Retinal pigment epithelial cell (primary cell): Measurements from ENCODE around the gene CCDC159.

Experiments used
- DNase-seq: peaks from one replicate; pipeline ENCODE4 v3.0.0-alpha.2; 2010; ENCODE audit warnings: low read depth
- H3K4me3 ChIP-seq: 2 replicates; pipeline ENCODE4 v1.5.1; 2011; ENCODE audit warnings: mild to moderate bottlenecking, low read length, control low read depth, moderate library complexity
- TF ChIP-seq, protein P1 (sequence below): conservative IDR thresholded peaks from 2 replicates; pipeline ENCODE4 v1.5.1; 2011; ENCODE audit warnings: low read depth, low read length, control low read depth, inconsistent platforms

CCDC159 gene

DNA sequence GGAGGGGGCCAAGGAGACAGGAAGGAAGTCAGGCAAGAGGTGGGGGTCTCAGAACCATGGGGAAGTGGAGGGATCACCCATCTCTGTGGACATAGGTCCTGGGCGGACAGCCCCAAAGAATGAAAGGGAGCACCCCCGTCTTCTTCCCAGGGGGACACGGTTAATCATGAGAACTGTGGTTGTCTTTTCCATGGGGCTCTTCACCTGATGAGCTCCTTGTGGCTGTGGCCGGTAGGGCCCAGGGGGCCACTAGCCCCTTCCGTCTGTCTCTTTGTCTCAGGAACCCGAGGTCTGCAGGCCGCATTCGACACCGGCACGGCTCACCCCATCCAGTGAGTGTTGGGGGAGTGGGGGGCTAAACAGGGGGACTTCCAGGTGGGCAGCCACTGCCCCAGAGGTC is 17.6 kb downstream of the CCDC159 start:
- H3K4me3 ChIP-seq: no peak overlapping the region
- TF ChIP-seq, protein P1, sequence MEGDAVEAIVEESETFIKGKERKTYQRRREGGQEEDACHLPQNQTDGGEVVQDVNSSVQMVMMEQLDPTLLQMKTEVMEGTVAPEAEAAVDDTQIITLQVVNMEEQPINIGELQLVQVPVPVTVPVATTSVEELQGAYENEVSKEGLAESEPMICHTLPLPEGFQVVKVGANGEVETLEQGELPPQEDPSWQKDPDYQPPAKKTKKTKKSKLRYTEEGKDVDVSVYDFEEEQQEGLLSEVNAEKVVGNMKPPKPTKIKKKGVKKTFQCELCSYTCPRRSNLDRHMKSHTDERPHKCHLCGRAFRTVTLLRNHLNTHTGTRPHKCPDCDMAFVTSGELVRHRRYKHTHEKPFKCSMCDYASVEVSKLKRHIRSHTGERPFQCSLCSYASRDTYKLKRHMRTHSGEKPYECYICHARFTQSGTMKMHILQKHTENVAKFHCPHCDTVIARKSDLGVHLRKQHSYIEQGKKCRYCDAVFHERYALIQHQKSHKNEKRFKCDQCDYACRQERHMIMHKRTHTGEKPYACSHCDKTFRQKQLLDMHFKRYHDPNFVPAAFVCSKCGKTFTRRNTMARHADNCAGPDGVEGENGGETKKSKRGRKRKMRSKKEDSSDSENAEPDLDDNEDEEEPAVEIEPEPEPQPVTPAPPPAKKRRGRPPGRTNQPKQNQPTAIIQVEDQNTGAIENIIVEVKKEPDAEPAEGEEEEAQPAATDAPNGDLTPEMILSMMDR: no peak
- no peak for DNase-seq

DNA sequence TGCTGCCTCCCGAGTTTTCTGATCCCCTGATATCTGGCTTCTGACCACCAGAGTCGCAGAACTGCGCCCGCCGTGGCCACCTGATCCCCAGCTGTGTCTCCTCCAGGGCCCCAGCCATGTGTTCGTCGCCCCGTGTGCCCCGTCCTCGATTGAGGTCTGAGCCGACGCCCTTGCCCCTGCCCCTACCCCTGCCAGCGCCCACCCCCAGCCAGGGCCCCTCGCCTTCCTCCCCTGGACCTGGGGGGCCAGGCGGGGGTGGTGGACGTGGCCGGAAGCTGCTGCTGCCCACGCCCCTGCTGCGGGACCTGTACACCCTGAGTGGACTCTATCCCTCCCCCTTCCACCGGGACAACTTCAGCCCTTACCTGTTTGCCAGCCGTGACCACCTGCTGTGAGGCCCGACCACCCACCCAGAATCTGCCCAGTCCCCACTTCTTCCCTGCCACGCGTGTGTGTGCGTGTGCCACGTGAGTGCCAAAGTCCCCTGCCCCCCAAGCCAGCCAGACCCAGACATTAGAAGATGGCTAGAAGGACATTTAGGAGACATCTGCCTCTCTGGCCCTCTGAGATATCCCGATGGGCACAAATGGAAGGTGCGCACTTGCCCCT is 18.1 kb downstream of the CCDC159 start:
- DNase-seq: no peak
- TF ChIP-seq, protein P1: no peak
- H3K4me3 ChIP-seq: no peak overlapping the region

DNA sequence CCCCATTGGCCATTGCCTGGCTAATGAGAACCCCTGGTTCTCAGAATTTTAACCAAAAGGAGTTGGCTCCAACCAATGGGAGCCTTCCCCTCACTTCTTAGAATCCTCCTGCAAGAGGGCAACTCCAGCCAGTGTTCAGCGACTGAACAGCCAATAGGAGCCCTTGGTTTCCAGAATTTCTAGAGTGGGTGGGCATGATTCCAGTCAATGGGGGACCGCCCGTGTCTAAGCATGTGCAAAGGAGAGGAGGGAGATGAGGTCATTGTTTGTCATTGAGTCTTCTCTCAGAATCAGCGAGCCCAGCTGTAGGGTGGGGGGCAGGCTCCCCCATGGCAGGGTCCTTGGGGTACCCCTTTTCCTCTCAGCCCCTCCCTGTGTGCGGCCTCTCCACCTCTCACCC is 18.6 kb downstream of the CCDC159 start:
- no peak overlapping the region for H3K4me3 ChIP-seq
- no peak for DNase-seq
- TF ChIP-seq, protein P1: no peak

DNA sequence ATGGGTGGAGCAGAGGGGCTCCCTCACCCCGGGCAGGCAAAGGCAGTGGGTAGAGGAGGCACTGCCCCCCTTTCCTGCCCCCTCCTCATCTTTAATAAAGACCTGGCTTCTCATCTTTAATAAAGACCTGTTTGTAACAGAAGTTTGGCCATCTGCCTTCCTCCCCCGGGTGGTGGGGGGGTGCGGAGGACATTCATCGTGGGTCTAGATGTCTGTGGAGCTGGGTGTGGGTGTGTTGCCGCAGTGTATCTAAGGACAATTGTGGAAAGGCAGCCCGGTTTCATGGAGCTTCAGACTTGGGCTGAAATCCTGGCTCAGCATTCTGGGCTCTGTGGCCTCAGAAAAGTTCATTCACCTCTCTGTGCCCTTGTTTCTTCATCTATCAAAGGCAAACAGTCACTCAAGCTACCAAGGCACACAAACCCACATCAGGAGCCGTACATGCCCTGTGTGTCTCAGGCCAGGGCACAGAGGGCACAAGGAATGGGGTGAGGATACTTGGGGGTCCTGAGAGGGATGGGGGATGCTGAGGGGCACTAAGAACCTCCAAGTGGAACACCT is 19.3 kb downstream of the CCDC159 start:
- no peak overlapping the region for H3K4me3 ChIP-seq
- TF ChIP-seq, protein P1: no peak

DNA sequence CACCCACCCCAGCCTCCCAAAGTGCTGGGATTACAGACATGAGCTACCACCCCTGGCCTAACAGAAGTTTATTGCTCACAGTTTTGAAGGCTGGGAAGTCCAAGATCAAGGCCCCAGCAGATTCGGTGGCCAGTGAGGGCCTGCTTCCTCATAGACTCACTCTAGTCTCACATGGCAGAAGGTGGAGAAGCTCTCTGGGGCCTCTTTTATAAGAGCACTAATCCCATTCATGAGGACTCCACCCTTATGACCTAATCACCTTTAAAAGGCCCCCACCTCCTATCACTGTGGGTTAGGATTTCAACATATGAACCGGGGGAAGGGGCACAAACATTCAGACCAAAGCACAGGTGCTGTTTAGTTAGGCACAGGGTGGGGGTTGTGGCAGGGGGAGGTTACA is 21.2 kb downstream of the CCDC159 start:
- DNase-seq: no peak
- TF ChIP-seq, protein P1: no peak

More for the DNA sequence above, 19.3 kb downstream of the CCDC159 start:
- no peak for DNase-seq

DNA sequence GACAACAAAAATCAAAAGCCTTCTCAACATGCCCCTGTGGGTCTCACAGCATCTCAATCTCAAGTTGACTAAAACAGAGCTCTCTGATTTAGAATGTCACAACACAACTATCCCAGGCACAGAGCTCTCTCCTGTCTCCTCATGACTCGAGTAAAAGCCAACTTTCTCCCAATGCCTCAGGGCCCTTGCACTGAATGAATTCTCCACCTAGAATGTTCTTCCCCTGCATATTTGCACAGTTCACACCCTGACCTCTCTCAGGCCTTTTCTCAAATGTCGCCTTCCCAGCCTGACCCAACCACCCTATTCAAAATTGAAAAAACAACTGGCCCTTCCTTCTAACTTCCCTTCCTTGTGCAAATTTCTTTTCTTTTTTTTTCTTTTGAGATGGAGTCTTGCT is 24.4 kb downstream of the CCDC159 start:
- no peak overlapping the region for H3K4me3 ChIP-seq
- DNase-seq: no peak
- TF ChIP-seq, protein P1: no peak

More for the DNA sequence above, 21.2 kb downstream of the CCDC159 start:
- H3K4me3 ChIP-seq: no peak overlapping the region

DNA sequence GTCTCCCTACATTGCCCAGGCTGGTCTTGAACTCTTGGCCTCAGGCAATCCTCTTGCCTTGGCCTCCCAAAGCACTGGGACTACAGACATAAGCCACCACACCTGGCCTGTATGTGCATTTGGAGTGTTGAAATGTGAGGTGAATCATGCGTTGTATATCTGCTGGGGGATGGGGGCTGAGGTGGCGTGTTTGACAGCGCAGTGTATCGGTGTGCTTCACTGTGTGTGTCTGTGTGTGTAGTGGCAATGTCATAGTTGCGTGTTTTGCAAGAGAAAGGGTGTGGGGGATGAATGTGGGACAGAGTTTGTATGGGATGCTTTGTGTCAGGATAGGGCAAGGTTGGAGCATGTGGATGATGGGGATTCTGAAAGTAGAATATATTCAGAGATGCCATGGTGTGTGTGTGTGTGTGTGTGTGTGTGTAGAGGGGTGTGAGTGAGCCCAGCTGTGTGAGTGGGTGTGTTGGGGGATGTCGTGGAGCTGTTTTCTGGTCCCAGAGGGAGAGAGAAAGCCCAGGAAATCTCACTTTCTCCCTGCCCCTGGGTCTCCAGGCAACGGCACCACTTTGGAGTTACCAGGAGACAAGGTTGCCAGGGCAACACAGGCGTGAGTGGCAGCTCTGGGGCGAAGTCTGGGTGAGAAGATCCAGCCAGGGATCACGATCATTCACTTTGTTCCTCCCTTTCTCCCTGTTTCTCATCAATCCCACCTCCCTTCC is 27.0 kb downstream of the CCDC159 start:
- H3K4me3 ChIP-seq: no peak overlapping the region
- TF ChIP-seq, protein P1: no peak
- DNase-seq: no peak
